ENCODE data around the gene MTM1. TPM values are rescaled to one million over a fixed set of nuclear protein-coding genes. Genes with fewer than 3 reads are reported as not detected.
A peak's percentile ranks its signal among the peaks of the same experiment; 100 is the strongest.

MTM1 gene
- total RNA-seq, 1 donor = 10.8 TPM

- TF ChIP-seq CTCF (IDR thresholded peaks at IDR 0.05; ENCODE audit: insufficient read depth, low read length) = no peak
- DNase-seq (ENCODE audit: low read depth) = no peak
- H3K4me3 ChIP-seq (ENCODE audit: low read depth, low read length) = no peak overlapping the region
These were observed 24.9 kb upstream of the MTM1 start for GRCh38 chrX:150543230-150544155.

DNA sequence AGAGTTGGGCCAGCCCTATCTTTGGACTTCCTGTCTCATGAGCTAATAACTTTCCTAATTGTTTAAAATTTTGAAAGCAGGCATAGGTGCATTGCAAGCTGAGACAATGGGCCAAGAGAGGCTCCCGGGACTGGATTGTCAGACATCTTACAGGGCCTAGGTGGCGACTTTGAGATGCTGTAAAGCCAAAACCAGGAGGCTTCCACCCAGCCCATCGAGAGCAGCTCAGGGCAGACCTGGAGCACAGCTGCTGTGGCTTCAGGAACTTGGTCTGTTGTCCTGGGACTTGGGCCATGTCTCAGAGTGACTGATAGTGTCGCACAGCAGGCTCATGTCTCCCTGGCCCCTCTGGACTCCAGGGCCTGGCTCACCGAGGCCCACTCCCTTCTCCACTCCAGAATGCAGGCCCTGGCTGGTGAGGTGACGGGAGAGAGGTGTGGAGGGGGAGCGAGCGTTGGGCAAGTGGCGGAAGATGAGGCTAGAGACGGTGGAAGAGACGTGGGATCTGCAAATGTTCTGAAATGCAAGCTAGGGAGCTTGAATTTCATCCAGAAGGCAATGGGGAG is 24.1 kb upstream of the MTM1 start:
- DNase-seq (ENCODE audit: low read depth) = no peak
- no peak overlapping the region for H3K4me3 ChIP-seq (ENCODE audit: low read depth, low read length)
- TF ChIP-seq CTCF (IDR thresholded peaks at IDR 0.05; ENCODE audit: insufficient read depth, low read length) = no peak

DNA sequence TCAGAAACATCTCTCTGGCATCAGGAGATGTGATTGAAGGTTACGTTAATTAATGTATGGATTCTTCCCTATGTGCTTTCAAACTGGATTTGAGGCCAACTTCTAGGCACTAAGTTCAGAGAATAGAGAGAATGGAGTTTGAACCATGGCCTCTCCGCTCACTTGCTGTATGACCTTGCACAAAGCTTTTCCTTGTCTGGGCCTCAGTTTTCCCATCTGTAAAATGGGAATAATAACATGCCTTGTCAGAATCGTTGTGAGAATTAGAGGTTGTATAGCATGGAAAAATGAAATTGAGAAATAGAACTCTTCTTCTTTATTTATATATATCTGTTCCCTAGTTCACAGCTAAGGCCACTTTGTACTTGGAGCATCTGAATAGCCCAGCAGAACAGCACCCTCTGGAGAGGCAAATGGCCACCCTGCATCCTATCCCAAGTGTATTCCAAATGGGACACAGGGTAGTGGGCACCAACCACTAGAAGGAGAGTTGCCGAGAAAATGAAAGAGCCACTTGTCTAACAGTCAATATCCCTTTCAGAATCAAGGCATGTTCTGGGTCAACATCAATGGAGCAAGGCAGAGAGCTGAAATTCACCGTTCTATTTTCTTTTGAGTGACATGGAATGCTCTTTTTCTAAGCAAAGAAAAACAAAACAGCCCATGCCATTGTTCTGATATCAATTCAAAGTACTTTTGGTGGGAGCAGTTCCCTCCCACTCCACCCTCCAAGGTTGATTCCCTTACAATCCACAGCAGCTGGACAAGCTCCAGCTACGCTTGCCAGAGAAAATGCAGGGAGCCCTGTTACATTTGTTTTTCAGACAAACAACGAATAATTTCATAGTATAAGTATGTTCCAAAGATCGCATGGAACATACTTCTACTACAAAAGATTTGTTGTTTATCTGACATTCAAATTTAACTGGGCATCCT is 23.3 kb upstream of the MTM1 start:
- DNase-seq (ENCODE audit: low read depth) = peak; percentile 37
- no peak overlapping the region for H3K4me3 ChIP-seq (ENCODE audit: low read depth, low read length)
- TF ChIP-seq CTCF (IDR thresholded peaks at IDR 0.05; ENCODE audit: insufficient read depth, low read length) = no peak

DNA sequence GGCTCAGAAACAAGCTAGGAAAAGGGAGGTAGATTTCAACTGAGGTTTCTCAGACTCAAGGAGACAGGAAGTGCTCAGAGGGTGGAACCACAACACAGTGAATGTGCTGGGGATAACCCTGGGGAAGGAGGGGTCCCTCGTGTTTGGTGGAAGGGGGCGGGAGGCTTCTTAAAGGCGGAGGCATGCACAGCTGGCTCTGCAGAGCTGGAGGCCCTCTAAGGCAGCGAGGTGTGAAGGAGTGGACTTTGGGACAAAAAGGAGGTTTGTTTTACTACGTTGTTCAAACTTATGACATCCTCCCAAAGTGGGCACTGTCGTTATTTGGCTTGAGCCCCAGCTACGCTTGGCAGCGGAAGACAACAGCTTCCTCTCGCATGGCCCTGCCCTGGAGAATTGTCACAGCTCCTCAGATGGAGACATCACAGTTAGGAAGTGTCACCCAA is 21.7 kb upstream of the MTM1 start:
- no peak for TF ChIP-seq CTCF (IDR thresholded peaks at IDR 0.05; ENCODE audit: insufficient read depth, low read length)
- H3K4me3 ChIP-seq (ENCODE audit: low read depth, low read length) = no peak overlapping the region
- DNase-seq (ENCODE audit: low read depth) = peak; percentile 11

- H3K4me3 ChIP-seq (ENCODE audit: low read depth, low read length) = peak overlapping the region; percentile 17
- TF ChIP-seq CTCF (IDR thresholded peaks at IDR 0.05; ENCODE audit: insufficient read depth, low read length) = no peak
- peak; percentile 36 for DNase-seq (ENCODE audit: low read depth)
These were observed 20.9 kb upstream of the MTM1 start for GRCh38 chrX:150547375-150548115.

DNA sequence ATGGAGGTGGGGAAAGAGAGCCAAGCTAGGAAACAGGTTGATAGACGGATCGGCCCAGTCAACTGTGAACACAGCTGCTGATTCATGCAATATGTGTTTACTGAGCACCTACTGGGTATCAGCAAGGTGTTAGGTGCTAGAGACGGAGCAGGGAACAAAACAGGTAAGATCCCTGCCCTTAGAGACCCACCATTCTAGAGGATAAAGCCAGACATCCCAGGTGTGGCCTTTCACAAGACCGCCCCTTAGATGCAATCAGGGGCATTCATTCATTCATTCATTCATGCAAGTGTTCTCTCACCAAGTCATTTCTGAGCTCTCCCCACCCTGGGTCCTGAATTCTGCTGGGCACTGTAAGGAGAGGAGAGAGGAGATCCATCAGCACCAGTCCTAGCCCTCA is 20.2 kb upstream of the MTM1 start:
- no peak overlapping the region for H3K4me3 ChIP-seq (ENCODE audit: low read depth, low read length)
- no peak for DNase-seq (ENCODE audit: low read depth)
- TF ChIP-seq CTCF (IDR thresholded peaks at IDR 0.05; ENCODE audit: insufficient read depth, low read length) = no peak

All from fibroblast of the aortic adventitia (primary cell).